Activated CD4-positive, alpha-beta T cell treated with anti-CD3 and anti-CD28 coated beads, Interleukin-2, amount 50 U/mL, for 24 hours (primary cell): ENCODE results near the gene MEGF11.
"Not testable (repeated sequence)": the region's sequence is repeated elsewhere in the genome, so short reads cannot be mapped to it uniquely, and the experiment has no call there.

Experiments
- DNase-seq, 2 donors: peaks; one replicate each; pipeline ENCODE4 v3.0.0-alpha.2; 2020; ENCODE audit warnings: low read depth in 1 of 2, low spot score in 1 of 2

MEGF11 gene

DNA sequence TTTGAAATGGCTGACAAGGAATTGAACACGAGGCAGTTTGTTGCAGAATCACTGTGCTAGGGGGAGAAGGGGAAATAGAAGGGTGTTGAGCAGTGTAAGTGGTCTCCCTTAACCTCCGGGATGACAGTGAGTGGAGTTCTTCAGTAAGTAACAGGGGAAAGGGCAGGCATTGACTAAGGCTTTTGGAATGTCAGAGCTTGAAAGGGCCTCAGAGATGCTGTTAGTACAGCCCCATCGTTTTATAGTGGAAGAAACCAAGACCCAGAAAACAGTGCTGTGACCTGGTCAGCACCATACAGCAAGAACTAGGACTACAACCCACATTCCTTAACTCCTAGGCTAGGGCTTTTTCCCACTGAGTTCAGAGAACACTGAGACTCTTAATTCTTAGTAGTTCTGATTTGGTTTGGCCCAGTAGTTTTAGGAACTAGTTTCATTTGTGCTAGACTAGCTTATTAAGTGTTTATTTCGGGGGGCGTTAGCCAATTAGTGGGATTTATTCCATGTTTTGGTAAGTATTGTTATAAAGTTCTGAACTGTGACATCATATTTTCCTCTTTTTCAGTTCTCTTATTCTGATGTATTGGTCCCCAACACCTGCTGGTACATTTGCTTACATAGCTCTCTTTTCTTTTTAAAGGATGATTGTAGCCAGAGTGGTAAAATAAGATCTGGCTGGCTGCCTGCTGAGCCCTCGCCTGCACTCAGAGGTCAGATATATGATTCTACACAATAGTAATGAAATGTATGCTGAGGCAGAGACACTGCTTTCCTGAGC, 350.1 kb downstream of the MEGF11 start:
- DNase-seq, result no peak

GRCh38 chr15:65902373-65902772, 351.2 kb downstream of the MEGF11 start:
- DNase-seq, result no peak

DNA sequence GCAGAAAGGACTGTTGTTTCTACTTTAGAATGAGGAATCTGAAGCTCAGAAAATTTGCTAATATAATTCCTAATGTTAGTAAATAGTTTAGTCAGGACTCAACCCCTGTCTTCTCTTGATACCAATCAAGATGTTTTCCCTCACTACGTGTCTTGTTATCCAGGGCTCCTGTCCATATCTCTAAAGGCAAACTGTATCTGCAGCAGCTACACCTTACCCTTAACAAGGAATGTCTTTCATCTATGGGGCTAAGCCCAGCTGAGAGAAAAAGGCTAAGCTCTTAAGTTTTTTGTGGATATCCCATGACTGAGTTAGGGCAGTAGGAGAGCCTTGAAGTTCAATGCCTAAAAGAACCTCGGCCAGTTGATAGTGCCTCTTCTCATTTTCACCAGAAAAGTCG, 351.7 kb downstream of the MEGF11 start:
- DNase-seq, result no peak

GRCh38 chr15:65901336-65901735, 352.2 kb downstream of the MEGF11 start:
- no peak for DNase-seq

DNA sequence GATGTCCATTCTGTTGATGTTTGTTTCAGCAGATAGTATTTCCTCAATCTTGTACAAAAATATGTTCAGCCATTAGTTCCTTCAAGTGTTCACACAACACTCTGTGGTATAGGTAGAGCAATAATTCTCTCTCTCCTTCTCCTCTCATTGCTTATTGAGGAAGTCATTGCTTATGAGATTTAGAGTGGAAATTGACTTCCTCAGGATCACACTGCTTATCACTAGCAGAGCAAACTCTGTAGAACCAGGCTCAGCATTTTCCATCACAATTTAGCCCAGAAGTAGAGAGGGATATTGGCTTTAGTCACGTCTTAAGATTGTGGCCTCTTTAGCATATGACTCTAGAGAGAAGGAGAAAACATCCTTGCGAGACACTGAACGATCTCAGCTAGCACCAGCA, 353.1 kb downstream of the MEGF11 start:
- no peak for DNase-seq

DNA sequence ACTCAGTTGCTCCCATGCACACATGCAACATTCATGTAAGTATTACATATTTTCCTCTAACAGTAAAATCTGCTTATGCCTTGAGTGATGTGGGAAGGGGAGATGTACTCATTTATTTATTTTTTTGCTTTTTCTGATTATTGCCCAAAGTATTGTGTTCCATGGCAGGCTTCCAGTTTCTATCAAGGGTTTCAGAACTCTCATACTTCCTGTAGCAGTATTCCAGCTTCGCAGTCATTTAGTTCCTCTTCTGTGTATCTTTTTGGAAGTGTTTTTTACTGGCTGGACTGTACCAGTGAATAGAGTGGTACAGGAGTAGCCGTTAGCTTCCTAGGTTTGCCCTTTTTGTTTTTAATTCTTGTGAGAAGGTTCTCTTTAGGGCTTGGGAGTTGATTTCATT, 357.3 kb downstream of the MEGF11 start:
- no peak for DNase-seq

DNA sequence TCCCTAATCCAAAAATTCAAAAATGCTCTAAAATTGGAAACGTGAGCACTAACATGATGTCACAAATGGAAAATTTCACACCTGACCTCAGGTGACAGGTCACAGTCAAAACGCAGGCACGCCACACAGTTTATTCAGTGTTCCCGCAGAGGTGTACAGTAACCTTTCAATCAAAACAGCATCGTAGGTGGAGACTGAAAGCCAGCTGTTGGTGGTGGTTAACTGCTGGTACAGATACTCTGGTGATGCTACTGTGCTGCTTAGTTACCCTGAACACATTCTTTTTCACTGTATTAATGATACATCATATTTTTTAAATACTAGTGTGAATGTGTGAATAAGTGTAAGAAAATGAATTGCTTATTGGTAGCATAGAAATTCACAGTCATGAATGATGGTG, 360.5 kb downstream of the MEGF11 start:
- no peak for DNase-seq

- DNase-seq, result no peak
These were observed 364.6 kb downstream of the MEGF11 start for GRCh38 chr15:65888981-65889380.

DNA sequence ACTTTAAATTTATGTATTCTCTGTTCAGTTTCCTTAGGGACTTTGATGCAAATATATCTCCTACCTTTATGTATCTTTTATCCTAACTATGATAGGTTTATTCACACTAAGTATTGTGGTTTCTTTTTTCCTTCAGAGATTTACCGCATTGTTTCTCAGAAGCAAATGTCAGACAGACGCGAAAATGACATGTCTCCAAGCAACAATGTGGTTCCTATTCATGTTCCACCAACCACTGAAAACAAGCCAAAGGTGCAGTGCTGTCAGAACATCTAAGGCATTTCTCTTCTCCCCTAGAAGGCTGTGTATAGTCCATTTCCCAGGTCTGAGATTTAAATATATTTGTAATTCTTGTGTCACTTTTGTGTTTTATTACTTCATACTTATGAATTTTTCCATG, 366.0 kb downstream of the MEGF11 start:
- peak in 1 of 2 donors; percentile 53 for DNase-seq

- DNase-seq, result no peak
These were observed 367.8 kb downstream of the MEGF11 start for GRCh38 chr15:65885668-65886218.

DNA sequence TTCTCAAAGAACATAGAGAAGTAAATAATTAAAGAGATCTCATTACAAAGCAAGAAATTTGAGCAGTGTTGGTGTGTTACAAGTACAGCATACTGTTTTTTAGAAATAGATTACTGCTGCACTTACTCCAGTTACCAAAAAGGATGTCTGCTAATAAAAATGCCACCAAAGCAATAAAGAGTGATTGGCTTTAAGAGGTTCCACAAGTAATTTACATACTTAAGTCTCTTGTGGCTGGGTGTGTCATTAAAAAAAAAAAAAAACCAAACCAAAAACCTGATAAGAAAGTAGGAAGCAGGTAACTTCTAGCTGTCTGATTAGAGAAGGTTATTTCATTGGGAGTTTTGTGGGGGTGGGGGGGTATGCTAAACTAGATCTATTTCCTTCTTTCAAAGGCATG, 369.0 kb downstream of the MEGF11 start:
- DNase-seq, result no peak

GRCh38 chr15:65883571-65883970, 370.0 kb downstream of the MEGF11 start:
- no peak for DNase-seq

DNA sequence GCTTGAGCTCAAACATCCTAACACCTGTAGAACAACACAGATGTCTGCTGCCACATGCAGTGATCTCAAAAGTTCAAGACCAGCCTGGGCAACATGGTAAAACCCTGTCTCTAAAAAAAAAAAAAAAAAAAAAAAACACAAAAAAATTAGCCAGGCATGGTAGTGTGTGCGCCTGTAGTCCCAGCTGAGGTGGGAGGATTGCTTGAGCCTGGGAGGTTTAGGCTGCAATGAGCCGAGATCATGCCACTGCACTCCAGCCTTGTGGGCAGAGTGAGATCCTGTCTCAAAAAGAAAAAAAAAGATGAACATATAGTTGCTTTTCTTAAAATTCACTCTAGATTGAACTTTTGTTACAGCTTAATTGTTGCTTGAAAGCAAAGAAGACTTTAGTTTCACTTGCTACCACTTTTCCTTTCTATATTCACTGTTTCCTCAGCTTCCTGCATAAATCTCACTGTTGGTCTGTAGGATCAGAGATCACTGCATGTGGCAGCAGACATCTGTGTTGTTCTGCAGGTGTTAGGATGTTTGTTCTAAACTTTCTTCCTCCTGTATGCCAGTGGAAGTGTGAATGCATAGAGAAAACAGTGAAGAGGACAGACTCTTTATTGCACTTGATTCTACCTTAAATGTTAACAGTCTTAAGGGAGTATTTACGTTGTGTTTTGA, 371.6 kb downstream of the MEGF11 start:
- DNase-seq, result no peak

GRCh38 chr15:65877749-65878148, 375.8 kb downstream of the MEGF11 start:
- DNase-seq, result no peak

- no peak for DNase-seq
These were observed 378.1 kb downstream of the MEGF11 start for GRCh38 chr15:65875458-65875857.

GRCh38 chr15:65873256-65873655, 380.3 kb downstream of the MEGF11 start:
- DNase-seq, result no peak

GRCh38 chr15:65872596-65872995, 381.0 kb downstream of the MEGF11 start:
- not testable (repeated sequence) for DNase-seq

DNA sequence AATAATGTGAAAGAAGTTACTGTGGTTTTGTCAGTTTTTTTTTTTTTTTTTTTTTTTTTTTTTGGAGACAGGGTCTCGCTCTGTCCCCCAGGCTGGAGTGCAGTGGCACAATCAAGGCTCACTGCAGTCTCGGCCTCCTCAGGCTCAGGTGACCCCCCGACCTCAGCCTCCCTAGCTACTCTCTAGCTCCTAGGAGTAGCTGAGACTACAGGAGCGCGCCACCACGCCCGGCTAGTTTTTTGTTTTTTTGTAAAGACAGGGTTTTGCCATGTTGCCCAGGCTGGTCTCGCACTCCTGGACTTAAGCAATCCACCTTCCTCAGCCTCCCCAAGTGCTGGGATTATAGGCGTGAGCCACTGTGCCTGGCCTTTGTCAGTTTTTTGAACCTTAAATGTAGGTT, 381.7 kb downstream of the MEGF11 start:
- DNase-seq, result not testable (repeated sequence)

DNA sequence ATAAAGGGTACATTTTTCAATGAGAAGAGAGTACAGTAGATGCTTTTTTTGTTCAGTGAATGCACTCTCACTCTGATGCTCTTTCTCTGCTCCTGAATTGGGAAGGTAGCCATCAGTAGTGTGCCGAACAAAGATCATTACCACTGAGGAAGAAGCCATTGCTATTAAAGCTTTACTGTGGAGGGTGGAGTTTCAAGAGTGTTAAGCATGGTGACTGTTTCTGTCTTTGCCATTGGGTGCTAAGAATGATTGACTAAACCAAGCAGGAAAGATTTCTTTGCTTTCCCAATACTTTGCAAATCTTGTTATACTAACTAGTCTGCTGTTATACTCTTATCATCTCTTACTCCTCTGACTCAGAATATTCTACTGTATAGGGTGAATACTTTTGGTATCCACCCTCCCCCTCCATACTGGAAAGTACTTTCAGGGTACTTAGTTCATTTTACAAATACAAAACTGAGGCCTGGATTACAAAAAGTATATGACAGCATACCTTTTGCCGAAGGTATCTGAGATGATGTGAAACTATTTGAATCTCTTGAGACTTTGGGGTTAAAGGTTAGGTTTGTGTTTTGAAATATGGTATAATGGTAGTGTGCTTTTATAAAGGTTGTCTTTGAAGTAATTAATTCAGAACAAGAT, 382.5 kb downstream of the MEGF11 start:
- DNase-seq, result no peak

DNA sequence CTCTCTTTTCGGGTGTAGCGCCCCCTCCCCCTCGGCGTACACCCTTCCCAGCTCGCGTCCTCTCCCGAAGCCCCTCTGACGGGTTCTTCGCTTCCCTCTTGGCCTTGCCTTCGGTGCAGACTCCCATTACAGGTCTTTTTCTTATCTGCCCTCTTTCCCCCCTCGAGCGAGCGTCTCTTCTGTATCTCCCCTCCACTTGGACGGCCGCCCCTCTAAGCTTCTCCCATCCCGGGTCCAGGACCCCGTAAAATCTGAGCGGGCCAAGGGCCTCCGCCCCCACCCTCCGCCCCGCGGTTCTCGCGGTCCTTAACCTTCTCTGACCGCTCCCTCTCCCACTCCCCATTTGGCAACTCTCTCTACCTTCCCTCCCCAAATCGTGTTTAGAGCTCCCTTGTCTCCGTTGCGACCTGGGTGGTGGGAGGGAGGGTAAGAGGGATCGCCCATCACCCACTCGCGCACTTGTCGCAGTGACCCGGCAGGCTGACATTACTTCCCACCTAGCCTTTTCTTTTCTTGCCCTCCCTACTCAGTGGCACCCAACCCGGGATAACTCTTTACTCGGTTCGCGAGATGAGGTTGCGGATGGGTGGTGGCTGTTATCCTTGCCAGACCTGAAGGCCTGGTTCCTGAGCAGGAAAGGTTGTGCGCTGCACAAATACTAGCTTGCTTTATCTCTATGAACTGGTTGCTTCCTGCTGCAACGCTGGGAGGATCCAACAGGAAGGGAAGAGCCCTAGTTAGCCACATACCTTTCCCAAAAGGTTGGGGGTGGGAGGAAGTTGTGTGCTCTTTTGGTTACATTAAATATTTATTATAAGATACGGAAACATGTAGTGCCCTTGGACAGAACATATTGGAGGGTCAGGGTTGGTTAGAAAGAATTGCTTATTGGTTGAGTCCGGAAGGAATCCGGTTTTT, 383.3 kb downstream of the MEGF11 start:
- no peak for DNase-seq
